ENCODE results near the gene ASNSD1. TPM values are rescaled to one million over a fixed set of nuclear protein-coding genes. Genes with fewer than 3 reads are reported as not detected.
A peak's percentile ranks its signal among the peaks of the same experiment; 100 is the strongest.
"Not testable (repeated sequence)": the region's sequence is repeated elsewhere in the genome, so short reads cannot be mapped to it uniquely, and the experiment has no call there.

Gene ASNSD1
- total RNA-seq, 1 experiment from 2014 or later, result 79.4 TPM

DNA sequence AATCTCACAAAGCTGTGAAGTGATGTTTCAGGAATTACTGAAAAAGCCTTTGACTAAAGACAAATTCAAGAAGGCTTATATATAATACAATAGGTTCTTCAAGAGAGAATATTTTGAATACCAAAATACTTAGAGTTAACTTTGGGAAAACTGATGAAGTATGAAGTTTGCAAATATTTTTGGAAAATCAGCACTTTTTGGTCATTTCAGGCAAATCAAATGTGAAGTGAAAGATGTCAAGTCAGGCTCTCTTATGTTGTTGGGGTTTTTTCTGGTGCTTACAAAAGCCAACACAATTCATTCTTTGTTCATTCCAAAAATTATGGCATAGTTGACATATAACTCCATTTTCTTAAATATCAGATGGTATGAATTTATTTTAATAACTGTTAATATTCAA is 14.7 kb upstream of the ASNSD1 start:
- DNase-seq (ENCODE audit: low read depth), result no peak

DNA sequence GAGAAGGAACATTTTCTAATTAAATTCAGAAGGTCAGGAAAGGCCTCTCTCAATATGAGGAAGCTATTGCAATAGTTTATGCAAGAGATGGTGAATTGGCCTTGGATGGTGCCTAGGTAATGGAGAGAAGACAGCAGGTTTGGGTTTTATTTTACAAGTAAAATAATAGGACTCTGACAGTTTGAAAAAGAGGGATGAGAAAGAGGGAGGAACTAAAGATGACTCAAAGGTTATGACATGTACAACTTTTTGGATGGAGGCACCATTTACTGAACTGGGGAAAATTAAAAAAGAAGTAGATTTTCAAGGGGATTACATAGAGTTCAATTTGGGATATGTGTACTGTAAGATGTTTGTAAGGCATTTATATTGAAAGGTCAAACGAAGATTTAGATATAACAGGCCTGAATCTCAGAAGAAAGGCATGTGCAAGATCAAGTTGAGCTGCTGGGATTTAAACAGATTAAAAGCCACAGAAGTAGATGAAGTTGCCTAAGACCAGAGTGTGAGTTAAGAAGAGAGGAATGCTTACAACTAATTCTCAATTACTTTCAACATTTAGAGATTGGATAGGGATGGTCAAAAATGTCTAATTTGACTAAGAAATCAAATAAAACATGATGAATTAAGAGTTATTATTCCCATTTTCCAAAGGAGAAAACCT is 12.3 kb upstream of the ASNSD1 start:
- DNase-seq (ENCODE audit: low read depth), result peak; percentile 54

DNA sequence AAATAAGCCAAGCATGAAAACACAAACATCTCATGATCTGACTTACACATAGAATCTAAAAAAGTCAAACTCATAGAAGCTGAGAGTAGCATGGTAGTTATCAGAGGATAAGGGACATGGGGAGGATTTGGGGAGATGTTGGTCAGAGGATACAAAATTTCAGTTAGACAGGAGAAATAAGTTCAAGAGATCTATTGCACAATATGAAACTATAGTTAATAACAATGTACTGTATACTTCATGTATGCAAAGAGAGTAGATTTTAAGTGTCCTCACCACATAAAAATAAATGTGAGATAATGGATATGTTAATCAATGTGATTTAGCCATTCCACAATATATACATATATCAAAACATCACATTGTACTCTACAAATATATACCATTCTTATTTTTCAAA is 10.0 kb upstream of the ASNSD1 start:
- DNase-seq (ENCODE audit: low read depth), result no peak

DNA sequence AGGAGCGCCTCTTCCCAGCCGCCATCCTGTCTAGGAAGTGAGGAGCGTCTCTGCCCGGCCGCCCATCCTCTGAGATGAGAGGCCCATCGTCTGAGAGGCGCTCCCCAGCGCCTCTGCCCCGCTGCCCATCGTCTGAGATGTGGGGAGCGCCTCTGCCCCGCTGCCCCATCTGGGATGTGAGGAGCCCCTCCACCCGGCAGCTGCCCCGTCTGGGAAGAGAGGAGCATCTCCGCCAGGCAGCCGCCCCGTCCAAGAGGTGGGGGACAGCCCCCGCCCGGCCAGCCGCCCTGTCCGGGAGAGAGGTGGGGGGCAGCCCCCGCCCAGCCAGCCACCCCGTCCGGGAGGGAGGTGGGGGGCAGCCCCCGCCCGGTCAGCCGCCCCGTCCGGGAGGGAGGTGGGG is 7.8 kb upstream of the ASNSD1 start:
- not testable (repeated sequence) for DNase-seq (ENCODE audit: low read depth)

DNA sequence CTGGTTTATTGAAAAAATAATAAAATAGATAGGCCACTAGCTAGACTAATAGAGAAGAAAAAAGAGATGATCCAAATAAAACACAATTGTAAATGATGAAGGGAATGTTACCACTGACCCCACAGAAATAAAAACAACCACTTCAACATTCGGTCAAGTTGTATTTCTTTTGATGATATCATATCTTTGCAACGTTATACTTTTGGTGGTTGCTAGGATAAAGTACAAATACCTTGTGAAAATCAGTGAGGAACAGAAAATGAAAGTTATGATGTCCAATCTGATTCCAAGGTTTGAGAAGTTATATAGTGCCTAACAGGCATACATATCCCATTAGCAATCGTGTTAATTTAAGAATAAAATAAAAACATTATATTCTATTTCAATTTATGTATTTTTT is 6.6 kb upstream of the ASNSD1 start:
- peak; percentile 58 for DNase-seq (ENCODE audit: low read depth)

DNA sequence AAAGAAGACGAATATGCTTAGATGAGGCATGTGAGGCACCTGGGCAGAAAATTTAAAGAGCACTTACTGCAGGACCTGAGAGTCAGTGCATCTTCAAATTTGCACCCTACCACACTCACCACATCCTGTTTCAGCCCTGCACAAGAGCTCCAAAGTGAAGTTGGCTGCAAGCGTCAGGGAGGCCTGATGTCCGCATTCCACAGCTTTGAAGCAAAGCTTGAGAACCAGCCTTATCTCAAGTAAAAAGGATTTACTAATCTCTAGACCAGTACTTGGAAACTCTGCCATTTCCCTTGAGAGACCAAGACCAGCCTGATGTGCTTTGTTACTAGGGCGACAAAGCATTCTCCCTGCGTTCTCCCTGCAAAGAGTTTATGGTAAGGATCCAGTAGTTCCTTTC is 3.4 kb upstream of the ASNSD1 start:
- no peak for DNase-seq (ENCODE audit: low read depth)

DNA sequence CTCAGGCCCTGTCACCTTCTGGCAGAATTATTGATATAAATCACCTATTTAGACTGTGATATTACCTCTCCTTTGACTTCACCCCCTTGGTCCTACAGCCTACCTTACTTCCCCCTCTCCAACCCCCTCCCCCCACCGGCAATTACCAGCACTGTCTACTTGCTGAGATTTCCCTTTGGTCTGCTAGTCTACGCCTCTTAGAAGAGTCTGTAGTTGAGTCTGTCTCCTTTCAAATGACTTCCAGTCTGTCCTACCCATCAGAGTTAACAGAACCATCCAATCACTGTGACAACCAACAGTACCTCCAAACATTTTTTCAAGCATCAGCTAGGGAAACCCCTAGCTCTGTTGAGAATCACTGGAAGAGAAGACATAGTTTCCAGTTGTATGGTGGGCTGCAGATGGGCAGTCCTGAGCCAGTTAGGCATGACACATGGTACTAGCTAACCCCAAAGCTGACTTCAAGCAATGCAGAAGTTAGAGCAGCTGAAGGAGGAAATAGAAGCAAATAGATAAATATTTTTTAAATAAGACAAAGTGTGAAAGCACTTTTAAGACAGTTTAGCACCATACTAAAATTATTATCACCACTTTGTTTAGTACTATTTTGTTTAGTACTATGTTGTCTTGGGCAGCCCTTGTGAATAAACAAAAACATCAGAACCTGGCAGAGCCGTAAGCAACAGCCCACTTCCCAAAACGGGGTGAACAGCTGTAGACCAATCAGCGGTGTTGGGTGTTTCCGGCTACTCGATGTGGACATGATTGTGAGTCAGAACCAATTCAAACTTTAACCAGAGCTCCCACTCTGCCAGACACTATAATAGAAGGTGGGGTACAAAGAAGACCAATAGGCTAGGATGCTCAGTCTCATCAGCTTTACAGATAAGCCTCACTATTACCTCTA is 2.7 kb upstream of the ASNSD1 start:
- DNase-seq (ENCODE audit: low read depth), result peak; percentile 39

DNA sequence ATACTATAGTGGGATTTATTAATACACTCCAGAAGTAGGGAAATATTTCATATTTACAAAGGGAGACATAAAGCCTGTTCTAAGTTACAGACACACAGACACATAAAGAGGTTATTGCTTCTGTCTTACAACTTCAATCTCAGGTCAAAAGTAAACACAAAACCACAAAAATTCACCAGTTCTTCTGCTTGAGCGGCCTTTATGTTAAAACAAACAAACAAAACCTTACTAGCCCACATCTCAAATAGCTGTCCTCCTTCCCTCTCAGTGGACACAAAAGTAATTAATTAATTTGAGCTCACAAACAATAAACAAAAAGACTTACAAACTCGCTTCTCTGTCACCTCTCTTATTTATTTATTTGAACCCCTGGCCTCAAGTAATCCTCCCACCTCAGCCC is 1.5 kb upstream of the ASNSD1 start:
- DNase-seq (ENCODE audit: low read depth), result no peak

DNA sequence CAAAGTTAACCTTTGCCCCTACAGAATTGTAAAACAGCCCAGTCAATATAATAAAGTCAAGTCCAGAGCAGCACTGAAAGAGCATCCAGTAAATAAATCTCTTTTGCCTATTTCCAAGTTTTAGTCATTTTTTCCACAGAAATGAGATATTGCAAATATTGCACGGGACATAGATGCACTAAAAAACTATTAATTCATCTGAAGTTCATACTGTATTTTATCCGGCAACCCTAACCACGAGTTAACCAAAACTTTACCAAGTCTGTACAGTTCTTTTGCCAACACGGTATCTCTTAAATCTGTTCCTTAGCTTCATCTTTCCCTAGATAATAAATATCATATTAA is 484 bp upstream of the ASNSD1 start:
- no peak for DNase-seq (ENCODE audit: low read depth)

DNA sequence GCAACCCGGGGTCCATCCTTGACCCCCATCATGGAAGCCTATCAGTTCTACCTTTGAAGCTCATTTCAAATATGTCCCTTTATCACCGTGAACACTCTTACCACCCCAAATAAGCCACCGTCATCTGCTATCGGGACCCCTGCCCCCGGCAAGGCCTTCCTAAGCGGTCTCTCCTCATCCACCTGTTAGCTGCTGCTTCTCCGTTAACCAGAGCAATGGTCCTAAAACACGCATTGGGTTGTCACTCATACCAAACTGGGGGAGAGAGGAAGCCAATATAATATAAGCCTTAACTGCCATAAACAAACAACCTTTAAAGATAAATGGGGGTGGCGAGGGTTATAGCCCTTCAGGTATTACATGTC is 680 bp downstream of the ASNSD1 start:
- no peak for DNase-seq (ENCODE audit: low read depth)

DNA sequence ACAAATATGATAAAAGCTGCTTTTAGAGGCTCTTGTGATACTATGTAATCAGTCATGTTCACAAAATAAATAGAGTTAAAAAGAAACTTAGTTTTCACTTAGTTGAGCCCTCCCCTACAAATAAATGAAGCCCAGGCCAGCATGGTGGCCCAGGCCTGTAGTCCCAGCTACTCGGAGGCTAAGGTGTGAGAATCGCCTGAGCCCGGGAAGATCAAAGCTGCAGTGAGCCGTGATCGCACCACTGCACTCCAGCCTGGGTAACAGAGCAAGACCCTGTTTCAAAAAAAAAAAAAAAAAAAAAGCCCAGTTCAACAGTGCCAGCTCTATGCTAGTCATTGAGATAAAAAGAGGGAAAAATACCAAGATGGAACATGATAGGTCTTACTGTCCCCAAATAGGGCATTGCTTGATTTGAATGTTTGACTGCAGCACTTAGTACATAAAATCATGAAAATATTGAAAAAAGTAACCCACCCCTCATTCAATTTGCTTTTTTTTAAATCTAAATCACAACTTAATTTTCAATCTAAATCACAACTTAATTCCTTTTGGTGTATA is 1.5 kb downstream of the ASNSD1 start:
- no peak for DNase-seq (ENCODE audit: low read depth)

DNA sequence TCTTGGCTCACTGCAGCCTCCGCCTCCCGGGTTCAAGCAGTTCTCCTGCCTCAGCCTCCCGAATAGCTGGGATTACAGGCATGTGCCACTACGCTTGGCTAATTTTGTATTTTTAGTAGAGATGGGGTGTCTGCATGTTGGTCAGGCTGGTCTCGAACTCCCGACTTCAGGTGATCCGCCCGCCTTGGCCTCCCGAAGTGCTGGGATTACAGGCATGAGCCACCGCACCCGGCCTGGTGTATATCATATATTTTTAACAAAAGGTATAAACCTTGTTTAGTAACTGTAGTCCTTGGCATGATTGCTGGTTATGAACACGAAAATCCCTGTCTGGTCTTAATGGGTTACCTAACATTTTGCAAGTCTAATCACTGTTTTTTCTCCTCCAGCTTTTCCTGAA is 2.1 kb downstream of the ASNSD1 start:
- not testable (repeated sequence) for DNase-seq (ENCODE audit: low read depth)

DNA sequence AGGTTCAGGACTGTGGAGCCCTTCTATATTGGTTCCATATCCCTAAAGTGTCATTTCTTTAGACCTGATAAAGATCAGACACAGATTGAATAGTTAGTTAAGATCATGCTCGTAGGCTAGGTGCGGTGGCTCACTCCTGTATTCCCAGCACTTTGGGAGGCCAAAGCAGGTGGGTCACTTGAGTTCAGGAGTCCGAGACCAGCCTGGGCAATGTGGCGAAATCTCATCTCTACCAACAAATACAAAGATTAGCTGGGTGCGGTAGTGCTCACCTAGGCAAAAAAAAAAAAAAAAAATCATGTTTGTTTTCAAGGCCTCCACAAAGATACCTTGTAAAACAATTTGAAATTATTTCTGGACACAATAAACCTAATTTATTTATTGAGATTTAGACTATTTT is 8.7 kb downstream of the ASNSD1 start:
- no peak for DNase-seq (ENCODE audit: low read depth)

DNA sequence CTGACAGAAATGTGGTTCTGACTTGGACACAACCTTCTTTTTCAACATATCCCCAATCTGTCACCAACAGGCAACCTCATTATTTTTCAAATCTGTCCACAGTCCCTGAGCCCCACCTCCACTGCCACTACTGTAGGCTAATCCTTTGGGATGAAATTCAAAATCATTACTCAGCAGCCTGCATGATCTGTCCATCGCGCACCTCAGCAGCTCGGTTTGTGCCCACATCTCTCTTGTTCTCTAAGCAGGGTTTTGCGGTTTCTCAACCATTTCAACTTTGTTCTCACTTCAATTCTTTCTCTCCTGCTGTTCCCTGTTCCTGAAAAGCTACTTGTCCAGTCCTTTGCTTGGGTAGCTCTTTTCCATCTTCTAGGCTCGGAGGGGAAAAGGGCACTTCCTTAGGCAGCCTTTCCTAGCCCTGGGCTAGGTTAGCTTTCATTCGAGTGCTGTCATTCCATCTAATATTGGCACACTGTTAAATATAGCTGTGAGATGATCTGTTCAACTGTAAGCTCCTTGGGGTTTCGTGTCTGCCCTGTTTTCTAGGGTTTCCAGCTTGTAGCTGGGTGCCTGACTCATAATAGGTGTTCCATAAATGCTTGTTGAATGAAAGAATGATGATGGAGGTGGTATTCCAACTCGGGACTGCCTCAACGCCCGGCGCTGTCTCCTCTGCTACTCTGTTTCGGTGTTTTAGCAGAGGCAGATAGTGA is 12.6 kb downstream of the ASNSD1 start:
- peak; percentile 41 for DNase-seq (ENCODE audit: low read depth)

DNA sequence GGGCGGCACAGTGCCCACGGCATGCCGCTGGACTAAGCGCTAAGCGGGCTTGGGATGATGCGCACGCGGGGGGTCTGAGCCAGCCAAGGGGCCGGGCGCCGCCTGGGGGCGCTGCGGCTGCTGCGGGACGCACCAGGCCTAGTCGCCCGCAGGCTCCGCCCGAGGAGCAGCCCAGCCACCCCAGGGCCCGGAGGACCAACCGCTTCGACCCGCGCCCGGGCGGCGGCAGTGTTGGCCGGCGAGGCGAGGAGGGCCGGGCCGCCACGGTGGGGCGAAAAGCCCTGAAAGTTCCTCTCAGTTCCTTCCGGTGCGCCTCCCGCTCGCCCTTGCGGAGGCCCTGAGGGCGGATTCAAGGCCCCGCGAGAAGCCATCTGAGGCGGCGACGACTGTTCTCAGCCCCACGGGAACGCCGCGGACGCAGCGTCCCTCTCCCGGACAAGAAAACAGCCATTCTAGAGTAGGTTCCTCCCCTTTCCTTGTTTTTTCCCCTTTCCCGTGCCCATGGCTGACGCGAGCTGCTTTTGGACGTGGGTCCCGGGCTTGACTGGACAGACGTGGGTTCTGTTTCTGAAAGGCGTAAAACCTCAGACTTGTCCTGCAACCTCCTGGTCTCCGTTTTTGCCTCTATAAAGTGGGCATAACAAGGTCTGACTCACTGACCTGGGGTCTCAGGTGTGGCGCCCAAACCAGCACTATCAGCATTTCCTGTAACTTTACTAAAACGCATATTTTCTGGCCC is 13.3 kb downstream of the ASNSD1 start, which contains the start of gene ANKAR:
ANKAR (plus strand) TSS at position 297 of the 739 bp plus-strand sequence. CDS start 1,821 bp downstream, outside the sequence.
- DNase-seq (ENCODE audit: low read depth), result peak; percentile 90

DNA sequence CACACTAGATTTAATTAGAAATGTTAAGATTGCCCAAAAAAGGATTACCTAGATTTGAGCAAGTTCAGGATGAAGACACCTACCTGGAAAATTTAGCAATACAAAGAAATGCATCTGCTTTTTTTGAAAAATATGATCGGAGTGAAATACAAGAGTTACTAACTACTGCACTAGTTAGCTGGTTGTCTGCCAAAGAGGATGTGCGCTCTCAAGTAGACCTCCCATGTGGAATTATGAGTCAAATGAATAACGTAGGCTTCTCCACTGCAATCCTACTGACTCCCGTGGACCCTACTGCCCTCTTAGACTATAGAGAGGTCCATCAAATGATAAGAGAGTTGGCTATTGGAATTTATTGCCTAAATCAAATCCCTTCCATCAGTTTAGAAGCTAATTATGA is 15.2 kb downstream of the ASNSD1 start:
- DNase-seq (ENCODE audit: low read depth), result no peak

DNA sequence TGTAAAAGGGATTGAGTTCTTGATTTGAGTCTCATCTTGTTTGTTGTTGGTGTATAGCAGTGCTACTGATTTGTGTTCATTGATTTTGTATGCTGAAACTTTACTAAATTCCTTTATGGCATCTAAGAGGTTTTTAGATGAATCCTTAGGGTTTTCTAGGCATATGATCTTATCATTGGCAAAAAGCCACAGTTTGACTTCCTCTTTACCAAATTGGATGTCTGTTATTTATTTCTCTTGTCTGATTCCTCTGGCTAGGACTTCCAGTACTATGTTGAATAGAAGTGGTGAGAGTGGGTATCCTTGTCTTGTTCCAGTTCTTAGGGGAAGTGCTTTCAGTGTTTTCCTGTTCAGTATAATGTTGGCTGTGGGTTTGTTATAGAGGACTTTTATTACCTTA is 18.0 kb downstream of the ASNSD1 start:
- no peak for DNase-seq (ENCODE audit: low read depth)

DNA sequence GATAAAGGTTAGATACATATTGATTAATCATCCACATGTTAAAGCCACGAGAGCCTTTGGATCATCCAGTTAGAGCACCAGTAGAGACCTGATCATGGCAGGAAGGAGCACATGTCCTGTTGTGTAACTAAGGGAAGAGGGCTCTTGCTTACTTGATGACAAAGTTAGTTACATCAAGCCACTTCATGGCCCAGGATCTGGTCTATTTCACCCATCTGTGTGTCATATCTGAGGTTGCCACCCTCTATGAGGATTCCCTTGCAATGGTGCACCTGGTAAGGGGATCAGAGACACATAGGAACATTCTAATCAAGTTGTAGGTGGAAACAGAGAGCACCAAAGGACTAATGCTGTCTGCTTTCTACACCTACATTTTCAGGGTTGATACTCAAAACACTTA is 19.9 kb downstream of the ASNSD1 start:
- DNase-seq (ENCODE audit: low read depth), result no peak

DNA sequence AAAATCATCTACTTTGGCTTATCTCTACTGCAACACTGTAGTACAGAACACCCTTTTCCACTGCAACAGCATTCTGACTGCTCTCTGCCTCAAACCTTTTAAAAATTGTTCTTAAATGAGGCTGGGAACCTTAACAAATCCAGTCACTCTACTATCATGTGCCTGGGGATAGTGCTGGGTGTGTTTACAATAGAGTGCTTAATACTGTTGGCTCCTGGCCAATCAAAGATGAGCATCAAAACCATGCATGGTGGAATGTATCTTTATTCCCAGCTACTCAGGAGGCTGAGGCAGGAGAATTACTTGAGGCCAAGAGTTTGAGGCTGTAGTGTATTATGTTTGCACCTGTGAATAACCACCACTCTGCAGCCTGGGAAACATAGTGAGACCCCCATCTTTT is 20.6 kb downstream of the ASNSD1 start:
- DNase-seq (ENCODE audit: low read depth), result no peak

DNA sequence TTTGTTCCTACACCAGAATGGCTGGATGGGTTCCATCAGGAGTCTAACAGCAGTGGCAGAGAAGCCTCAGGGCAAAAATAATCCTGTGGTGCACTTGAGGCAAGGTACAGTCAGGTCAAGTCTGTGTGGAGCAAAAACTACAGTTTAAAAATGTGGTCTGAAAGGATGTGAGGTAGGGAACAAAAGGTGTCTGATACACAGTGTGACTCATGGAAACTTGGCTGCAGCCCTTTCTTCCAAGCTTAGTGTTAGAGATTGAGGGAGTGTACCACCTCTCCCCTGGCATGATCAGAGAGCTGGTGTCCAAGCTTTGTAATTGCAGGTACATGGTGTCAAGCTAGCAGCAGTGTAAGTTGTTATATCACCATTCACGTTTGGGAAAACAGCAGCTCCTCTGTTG is 22.1 kb downstream of the ASNSD1 start:
- DNase-seq (ENCODE audit: low read depth), result no peak

DNA sequence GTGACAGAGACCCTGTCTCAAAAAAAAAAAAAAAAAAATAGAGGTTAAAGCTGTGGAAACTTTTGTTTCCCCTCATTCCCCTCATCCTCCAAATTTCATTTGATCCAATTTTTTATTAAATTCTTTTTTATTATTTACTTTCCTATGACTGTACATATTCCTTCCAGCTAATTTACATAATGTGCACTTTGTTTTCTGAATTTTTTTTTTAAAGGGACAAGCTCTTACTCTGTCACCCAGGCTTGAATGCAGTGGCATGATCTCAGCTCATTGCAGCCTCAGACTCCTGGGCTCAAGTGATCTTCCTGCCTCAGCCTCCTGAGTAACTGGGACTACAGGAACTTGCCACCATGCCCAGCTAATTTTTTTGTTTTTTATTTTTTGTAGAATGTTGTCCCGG is 23.6 kb downstream of the ASNSD1 start:
- DNase-seq (ENCODE audit: low read depth), result no peak
